ENCODE measurements around the gene TRERF1. TPM values are rescaled to one million over a fixed set of nuclear protein-coding genes. Genes with fewer than 3 reads are reported as not detected.

TRERF1 gene
- total RNA-seq, 2 donors from 2014 or later, result 3.5 to 3.8 TPM

GRCh38 chr6:42175860-42176259, 275.9 kb downstream of the TRERF1 start:
- no peak overlapping the region for H3K27ac ChIP-seq
- intact Hi-C loops (cut with DNase I), result no loop called here
- H3K4me1 ChIP-seq, result no peaks in the 10 kb centered on the region

More at GRCh38 chr6:42175860-42176259, 275.9 kb downstream of the TRERF1 start:
- Histone ChIP-seq H3K4me3 (no peak overlapping the region), H3K27me3 (no peaks in the 10 kb centered on the region), H3K36me3 (no peaks in the 10 kb centered on the region), H3K9me3 (no peaks in the 10 kb centered on the region), H3K9ac (ENCODE audit: low read depth in 2 of 2, low read length in 2 of 2) (no peak overlapping the region)
- TF ChIP-seq CTCF (IDR thresholded peaks at IDR 0.05), result no peak
- DNase-seq, result no peak

Other genes starting within 250 kb of the TRERF1 start
- gene MRPS10, start 234.1 kb downstream of the TRERF1 start, total RNA-seq, result 10 to 100 TPM; 32.5 to 33.0 TPM
- gene UBR2, start 112.1 kb upstream of the TRERF1 start, total RNA-seq, result 10 to 100 TPM; 33.0 to 42.3 TPM